Aorta (tissue), 5 donors: ENCODE measurements around the gene DLX4. TPM values are rescaled to one million over a fixed set of nuclear protein-coding genes. Genes with fewer than 3 reads are reported as not detected.

ENCODE experiments used
- ATAC-seq: fragments of 200-7000 bp; cut with Tn5 transposase; one replicate; pipeline ENCODE4 v1.9.1; 2022; ENCODE audit warnings: moderate library complexity; ENCODE audit not compliant: low FRiP score
- DNase-seq, 2 donors: peaks; one replicate each; pipeline ENCODE4 v3.0.0-alpha.2; 2020
- H3K27ac ChIP-seq, 2 donors: one replicate each; pipeline ENCODE4 v1.5.1; 2013; ENCODE audit warnings: low read length in 2 of 2, mild to moderate bottlenecking in 2 of 2, moderate library complexity in 2 of 2, control low read depth in 1 of 2, inconsistent platforms in 1 of 2, low read depth in 1 of 2
- H3K27me3 ChIP-seq, 2 donors: one replicate each; pipeline ENCODE4 v1.6.1; 2013; ENCODE audit warnings: control low read depth in 1 of 2, low read length in 1 of 2, mild to moderate bottlenecking in 1 of 2, moderate library complexity in 1 of 2; ENCODE audit not compliant: insufficient read depth in 2 of 2, control insufficient read depth in 1 of 2
- H3K36me3 ChIP-seq, 2 donors: one replicate each; pipeline ENCODE4 v1.6.1; 2013; ENCODE audit warnings: control low read depth in 1 of 2, low read length in 1 of 2, mild to moderate bottlenecking in 1 of 2; ENCODE audit not compliant: insufficient read depth in 2 of 2, control insufficient read depth in 1 of 2
- H3K4me1 ChIP-seq, 2 donors: one replicate each; pipeline ENCODE4 v1.6.1; 2013; ENCODE audit warnings: low read length in 2 of 2, control low read depth in 1 of 2, mild to moderate bottlenecking in 1 of 2, moderate library complexity in 1 of 2; ENCODE audit not compliant: insufficient read depth in 2 of 2, control insufficient read depth in 1 of 2
- H3K4me3 ChIP-seq, 2 donors: one replicate each; pipeline ENCODE4 v1.5.1; 2013; ENCODE audit warnings: low read length in 2 of 2, control low read depth in 1 of 2, mild to moderate bottlenecking in 1 of 2
- H3K9me3 ChIP-seq: one replicate; pipeline ENCODE4 v1.6.1; 2013; ENCODE audit warnings: mild to moderate bottlenecking, low read length; ENCODE audit not compliant: control insufficient read depth
- WGBS, 2 donors: extraction: QIAGEN DNeasy Blood & Tissue Kit; methylation state at CpG; one replicate each; pipeline ENCODE4 v1.1.7; 2013; 5-methylcytosine and 5-hydroxymethylcytosine counted together
- intact Hi-C, 2 donors: fragments of 100-400 bp; cut with DNase I; formaldehyde crosslinking; loops; one replicate each; pipeline versions ENCODE4 v1.14.2 to v1.15.0; 2022
- polyA plus RNA-seq, 2 donors: library from polyadenylated mRNA; stranded (reverse); fragments of 200-250 nt; gene quantifications; one replicate each; pipeline ENCODE4 v1.2.3, GENCODE V29; 2013
- total RNA-seq, 2 donors: library from RNA; stranded (reverse); fragmentation: NEBNext Ultra II Directional; extraction: Animal tissue kit (Norgen Biotek cat#: 25700); gene quantifications; one replicate each; pipeline ENCODE4 v1.2.1, GENCODE V29; 2021
- donor health status: healthy with polysubstance abuse.
- donor health status: Bipolar disorder and iron deficiency.
- donor health status: DM: no; HTN: no; CAD: no.
- donor health status: DM: no; HTN: no; CAD: no.
- donor health status: DM: yes; HTN: yes; CAD: no.

DLX4 gene
- total and polyA plus RNA-seq, 4 donors = 0.39 to 0.50 TPM; not detected in 2

- DNase-seq (peak in 1 of 2 donors; percentile 19), ATAC-seq (no peak)
- intact Hi-C loops = no loop called here
These were observed 52.0 kb downstream of the DLX4 start for GRCh38 chr17:50020841-50021599.

DNA sequence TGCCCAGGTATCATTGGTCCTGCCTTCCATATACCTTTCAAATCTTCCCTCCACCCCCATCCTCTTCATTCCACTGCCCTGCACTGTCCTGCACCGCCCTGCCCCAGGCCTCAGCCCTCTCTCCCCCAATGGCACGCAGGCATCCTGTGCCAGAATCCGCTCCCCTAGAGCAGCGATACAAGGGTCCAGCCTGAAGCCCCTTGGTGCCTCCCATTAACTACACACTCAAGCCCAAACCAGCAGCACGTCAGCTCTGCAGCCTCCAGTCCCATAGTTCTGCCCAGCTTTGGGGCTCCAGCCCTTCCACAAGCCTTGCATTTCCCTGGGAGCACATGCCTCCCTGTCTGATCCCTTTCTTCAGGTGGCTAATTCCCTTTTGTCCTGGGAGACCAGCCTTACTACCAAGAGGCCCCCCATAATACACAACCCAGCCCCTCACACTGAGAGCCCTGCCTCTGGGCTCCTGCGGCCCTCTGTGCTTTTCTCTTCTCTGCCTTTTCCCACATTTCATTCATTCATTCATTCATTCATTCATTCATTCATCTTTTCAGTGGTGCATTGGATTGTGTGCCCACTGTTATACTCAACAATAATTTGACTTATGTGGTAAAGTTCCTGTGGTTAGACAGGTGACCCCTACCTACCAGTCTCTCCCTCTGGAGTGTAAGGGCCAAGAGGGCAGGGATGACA lies 52.8 kb downstream of the DLX4 start:
- Histone ChIP-seq H3K36me3 (no peaks in the 10 kb centered on the region), H3K4me1 (no peaks in the 10 kb centered on the region), H3K9me3 (no peaks in the 10 kb centered on the region), H3K4me3 (no peak overlapping the region), H3K27me3 (no peaks in the 10 kb centered on the region), H3K27ac (no peak overlapping the region)
- 91 to 94% methylated on average over 6 of the region's 6 CpGs for WGBS, 2 donors
- no peak for ATAC-seq
- peak in 1 of 2 donors; percentile 41 for DNase-seq
- intact Hi-C loops = no loop called here

More at GRCh38 chr17:50020841-50021599, 52.0 kb downstream of the DLX4 start:
- 74 to 75% methylated on average over 13 of the region's 13 CpGs for WGBS, 2 donors
- Histone ChIP-seq H3K36me3 (no peaks in the 10 kb centered on the region), H3K9me3 (no peaks in the 10 kb centered on the region), H3K4me1 (no peaks in the 10 kb centered on the region), H3K27me3 (no peaks in the 10 kb centered on the region), H3K4me3 (no peak overlapping the region), H3K27ac (no peak overlapping the region)

DNA sequence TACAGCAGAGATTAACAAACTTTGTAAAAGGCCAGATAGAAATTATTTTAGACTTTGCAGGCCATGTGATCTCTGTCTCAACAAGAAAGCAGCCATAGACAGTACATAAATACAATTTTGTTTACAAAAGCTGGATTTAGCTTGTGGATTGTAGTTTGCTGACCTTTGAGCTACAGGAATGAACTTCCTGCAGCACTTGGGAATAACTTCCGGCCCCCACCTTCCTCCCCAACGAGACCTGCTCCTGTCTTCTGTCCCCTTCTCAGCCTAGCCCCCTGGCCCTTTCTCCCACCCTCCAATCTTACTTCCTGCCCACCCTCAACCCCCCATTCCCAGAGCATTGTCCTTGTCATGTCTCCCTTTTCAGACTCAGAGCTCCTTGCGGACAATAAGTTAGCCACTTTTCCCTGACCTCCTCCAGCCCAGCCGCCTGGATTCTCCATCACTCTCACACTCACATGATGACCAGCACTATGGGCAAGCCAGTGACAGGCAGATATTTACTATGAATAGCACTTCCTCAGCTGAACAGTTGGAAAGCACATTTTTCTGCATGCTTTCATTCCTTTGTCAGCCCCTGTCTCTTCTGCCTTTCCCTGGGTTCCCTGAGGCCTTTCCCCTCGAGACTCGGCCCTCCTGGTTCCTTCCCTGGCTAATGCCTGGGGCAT lies 53.6 kb downstream of the DLX4 start:
- intact Hi-C loops = no loop called here
- Histone ChIP-seq H3K4me3 (no peak overlapping the region), H3K4me1 (no peaks in the 10 kb centered on the region), H3K9me3 (no peaks in the 10 kb centered on the region), H3K27me3 (no peaks in the 10 kb centered on the region), H3K36me3 (no peaks in the 10 kb centered on the region), H3K27ac (no peak overlapping the region)
- ATAC-seq (no peak), DNase-seq (peak in 1 of 2 donors; percentile 13)
- 64 to 67% methylated on average over 6 of the region's 6 CpGs for WGBS, 2 donors

DNA sequence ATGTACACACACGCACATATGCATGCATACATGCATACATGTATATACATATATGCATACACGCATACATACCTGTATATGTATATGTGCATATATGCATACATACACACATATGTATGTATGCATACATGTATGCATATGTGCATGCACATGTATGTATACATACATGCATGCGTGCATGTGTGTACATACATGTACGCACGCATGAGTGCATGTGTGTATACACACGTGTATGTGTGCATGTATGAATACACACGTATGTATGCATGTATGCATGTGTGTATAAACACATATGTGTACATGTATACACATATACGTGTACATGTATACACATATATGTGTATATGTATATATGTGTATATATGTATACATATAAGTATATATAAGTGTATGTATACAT lies 54.5 kb downstream of the DLX4 start:
- DNase-seq (no peak), ATAC-seq (no peak)
- Histone ChIP-seq H3K27me3 (no peaks in the 10 kb centered on the region), H3K4me3 (no peak overlapping the region), H3K9me3 (no peaks in the 10 kb centered on the region), H3K36me3 (no peaks in the 10 kb centered on the region), H3K27ac (no peak overlapping the region), H3K4me1 (no peaks in the 10 kb centered on the region)
- 62 to 67% methylated on average over 8 of the region's 8 CpGs for WGBS, 2 donors
- intact Hi-C loops = no loop called here

Other genes with a start within 250 kb of the DLX4 start
- gene FAM117A, start 205.1 kb upstream of the DLX4 start, total RNA-seq = 10 to 100 TPM; 16.9 to 17.2 TPM
- gene FAM117A, start 205.1 kb upstream of the DLX4 start, polyA plus RNA-seq = 10 to 100 TPM in 1 of 2 donors, 1 to 10 TPM in 1; 9.4 to 15.3 TPM
- gene KAT7, start 180.5 kb upstream of the DLX4 start, total RNA-seq = 10 to 100 TPM; 60.8 to 63.9 TPM
- 10 to 100 TPM in 1 of 2 donors, 1 to 10 TPM in 1; 6.1 to 17.4 TPM for gene KAT7, start 180.5 kb upstream of the DLX4 start, polyA plus RNA-seq
- not detected for gene TAC4, start 121.1 kb upstream of the DLX4 start, total RNA-seq
- not detected for gene TAC4, start 121.1 kb upstream of the DLX4 start, polyA plus RNA-seq
- 1 to 10 TPM in 1 of 2 donors, under 1 TPM in 1; 0.18 to 1.3 TPM for gene DLX3, start 26.0 kb downstream of the DLX4 start, total RNA-seq
- gene DLX3, start 26.0 kb downstream of the DLX4 start, polyA plus RNA-seq = 1 to 10 TPM in 1 of 2 donors, under 1 TPM in 1; 0.41 to 1.0 TPM
- 100 to 1,000 TPM; 113 to 150 TPM for gene ITGA3, start 86.9 kb downstream of the DLX4 start, total RNA-seq
- 100 to 1,000 TPM in 1 of 2 donors, 10 to 100 TPM in 1; 48.1 to 159 TPM for gene ITGA3, start 86.9 kb downstream of the DLX4 start, polyA plus RNA-seq
- gene PDK2, start 126.2 kb downstream of the DLX4 start, total RNA-seq = 10 to 100 TPM; 39.4 to 42.8 TPM
- 10 to 100 TPM; 15.0 to 45.8 TPM for gene PDK2, start 126.2 kb downstream of the DLX4 start, polyA plus RNA-seq
- gene SAMD14, start 161.0 kb downstream of the DLX4 start, total RNA-seq = 10 to 100 TPM in 1 of 2 donors, 1 to 10 TPM in 1; 9.3 to 12.6 TPM
- gene SAMD14, start 161.0 kb downstream of the DLX4 start, polyA plus RNA-seq = 1 to 10 TPM; 2.5 to 3.8 TPM
- gene PPP1R9B, start 181.5 kb downstream of the DLX4 start, total RNA-seq = 10 to 100 TPM; 64.4 to 99.0 TPM
- gene PPP1R9B, start 181.5 kb downstream of the DLX4 start, polyA plus RNA-seq = 10 to 100 TPM; 20.3 to 26.1 TPM
- gene SGCA, start 196.8 kb downstream of the DLX4 start, total RNA-seq = 10 to 100 TPM; 91.8 to 92.7 TPM
- 100 to 1,000 TPM in 1 of 2 donors, 10 to 100 TPM in 1; 86.4 to 198 TPM for gene SGCA, start 196.8 kb downstream of the DLX4 start, polyA plus RNA-seq
- 100 to 1,000 TPM; 400 to 948 TPM for gene COL1A1, start 232.4 kb downstream of the DLX4 start, total RNA-seq
- gene COL1A1, start 232.4 kb downstream of the DLX4 start, polyA plus RNA-seq = 100 to 1,000 TPM in 1 of 2 donors, 10 to 100 TPM in 1; 70.2 to 391 TPM